NCI-H510A (cell line): ENCODE measurements around the gene ZC3H13.

Experiments
- DNase-seq: peaks from one replicate; lab custom pipeline; 2025; lab: John Stamatoyannopoulos, UW

The ZC3H13 gene

GRCh38 chr13:46059405-46059804 lies 6.9 kb upstream of the ZC3H13 start:
- DNase-seq, result no peak

DNA sequence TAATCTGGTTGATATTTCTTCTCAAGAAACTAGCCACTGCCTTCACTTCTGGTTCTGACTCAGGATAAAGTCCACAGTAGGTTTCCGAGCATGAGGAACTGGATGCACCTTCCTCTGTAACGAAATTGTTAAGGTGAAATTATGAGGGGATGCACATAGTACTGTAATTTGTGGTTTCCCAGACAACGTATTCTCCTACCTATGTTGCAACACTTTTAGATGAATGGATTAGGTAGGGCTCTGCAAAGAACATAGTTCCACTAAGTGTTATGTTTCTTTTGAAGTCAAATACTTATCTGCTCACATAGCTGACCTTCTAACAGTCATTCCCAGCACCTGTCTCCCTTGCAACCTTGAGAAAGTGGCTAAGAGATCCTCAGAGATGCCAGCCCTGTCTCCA lies 5.7 kb upstream of the ZC3H13 start:
- no peak for DNase-seq

DNA sequence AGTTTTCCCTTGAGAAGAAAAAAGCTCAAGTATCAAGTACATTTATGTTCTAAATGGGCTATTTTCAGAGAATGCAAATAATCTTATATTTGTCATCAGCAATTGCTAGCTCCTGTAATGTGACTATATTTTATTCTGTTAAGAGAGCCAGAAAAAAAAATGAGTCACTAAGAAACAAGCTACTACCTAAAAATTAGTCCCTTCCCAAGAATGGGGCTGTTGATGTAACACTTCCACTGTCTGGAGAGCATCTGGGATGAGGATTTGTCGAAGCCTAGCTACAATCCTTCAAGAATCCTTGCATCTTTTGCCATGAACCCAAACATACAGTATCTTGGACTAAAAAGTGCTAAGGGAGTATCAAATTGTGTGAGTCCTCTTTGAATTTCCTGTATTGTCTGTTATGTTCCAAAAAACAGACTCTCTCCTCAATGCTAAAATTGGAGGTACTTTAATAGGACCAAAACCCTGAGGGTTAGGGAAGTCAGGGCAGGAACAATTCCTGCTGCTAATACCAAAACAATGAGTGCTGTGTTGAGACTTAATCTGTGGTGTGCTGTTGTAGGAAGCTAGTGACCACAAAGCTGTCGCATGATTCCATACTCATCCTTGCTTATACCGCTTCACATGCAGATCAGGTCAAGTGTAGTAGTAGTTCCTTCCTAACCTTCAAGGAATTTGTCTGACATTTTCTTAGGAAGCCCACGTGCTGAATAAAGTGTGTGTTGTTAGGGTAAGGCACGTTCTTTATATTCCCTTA lies 4.9 kb upstream of the ZC3H13 start:
- DNase-seq, result no peak

- DNase-seq, result no peak
These were observed 841 bp upstream of the ZC3H13 start for GRCh38 chr13:46053162-46054012.

GRCh38 chr13:46051968-46052318 lies 603 bp downstream of the ZC3H13 start:
- DNase-seq, result no peak

DNA sequence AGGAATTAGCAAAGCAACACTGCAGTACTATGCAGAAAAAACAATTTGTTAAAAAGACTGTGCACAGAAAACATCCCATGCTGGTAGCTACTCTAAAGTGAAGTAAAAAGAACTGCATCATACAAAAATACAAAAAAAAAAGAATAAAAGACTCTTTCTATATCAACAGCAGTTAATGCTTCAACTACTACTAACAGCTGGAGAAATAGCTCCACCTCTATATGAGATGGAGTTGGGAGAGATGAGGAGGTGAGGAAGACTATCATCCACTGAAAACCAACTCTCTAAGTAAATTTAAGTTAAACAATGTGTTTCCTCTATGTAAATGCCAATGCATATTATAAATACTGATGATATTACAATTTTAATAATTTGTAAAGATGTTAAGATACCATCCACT lies 1.8 kb downstream of the ZC3H13 start:
- DNase-seq, result no peak

DNA sequence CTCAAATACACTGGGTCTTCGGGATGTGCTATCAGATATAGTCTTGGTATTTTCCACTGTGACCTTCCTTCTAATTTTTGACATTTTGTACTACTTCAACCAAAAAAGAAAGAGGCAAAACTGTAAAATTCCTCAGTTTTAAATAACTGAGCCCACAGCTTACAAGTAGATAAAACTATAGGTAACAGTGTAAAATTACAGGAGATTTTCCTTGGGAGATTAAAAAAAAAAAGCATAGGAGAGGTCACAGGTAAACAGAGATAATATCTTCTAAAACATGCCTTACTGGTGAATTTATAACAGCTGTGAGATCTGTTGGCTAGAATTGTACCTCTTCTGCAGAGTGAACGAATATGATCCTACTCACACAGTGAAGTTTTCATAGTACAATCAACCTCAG lies 7.1 kb downstream of the ZC3H13 start:
- DNase-seq, result no peak

- DNase-seq, result no peak
These were observed 8.9 kb downstream of the ZC3H13 start for GRCh38 chr13:46043647-46044046.

- DNase-seq, result no peak
These were observed 11.1 kb downstream of the ZC3H13 start for GRCh38 chr13:46041419-46041839.

DNA sequence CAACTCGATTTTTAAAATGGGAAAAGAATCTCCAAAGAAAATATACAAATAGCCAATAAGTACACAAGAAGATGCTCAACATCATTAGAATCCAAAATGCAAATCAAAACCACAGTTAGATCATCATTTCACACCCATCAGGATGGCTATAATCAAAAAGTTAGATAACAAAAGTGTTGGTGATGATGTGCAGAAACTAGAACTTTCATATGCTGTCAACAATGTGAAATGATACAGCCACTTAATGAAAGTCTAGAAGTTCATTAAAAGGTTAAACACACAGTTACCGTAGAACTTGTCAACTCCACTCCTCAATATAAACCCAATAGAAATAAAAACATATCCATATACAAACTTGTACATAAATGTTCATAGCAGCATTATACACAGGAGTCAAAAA lies 11.8 kb downstream of the ZC3H13 start:
- no peak for DNase-seq

DNA sequence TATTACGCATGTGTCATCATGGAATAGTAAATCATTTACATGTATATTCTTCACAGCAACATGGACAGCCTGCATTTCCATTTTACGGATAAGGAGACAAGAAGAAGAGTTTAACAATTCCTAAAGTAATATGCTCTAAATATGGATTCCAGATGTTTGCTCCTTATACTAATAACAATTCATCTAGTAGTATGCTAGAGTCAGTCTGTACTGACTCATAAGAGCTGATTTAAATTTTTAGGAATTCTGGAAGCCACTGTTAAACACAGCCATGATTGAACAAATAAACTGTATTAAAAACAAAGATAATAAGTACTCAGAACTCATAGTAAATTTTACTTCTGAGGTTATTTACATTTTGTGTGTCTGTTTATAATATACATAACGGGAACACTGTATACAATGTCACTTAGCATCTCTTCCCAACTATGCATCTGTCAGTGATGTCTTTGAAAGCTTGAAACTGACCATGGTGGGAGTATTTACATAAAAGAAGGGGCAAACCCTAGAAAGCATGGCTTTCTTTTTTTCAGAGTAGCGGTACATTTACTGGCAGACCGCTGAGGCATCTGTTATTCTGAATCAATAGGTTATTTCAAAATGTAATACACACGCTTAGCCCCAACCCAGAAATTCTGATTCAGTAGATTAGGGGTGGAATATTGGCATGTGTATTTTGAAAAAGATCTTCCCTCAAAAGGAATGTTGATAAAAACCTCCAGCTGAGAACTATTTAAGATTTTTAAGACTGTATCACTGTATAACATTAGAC lies 12.9 kb downstream of the ZC3H13 start:
- DNase-seq, result no peak

DNA sequence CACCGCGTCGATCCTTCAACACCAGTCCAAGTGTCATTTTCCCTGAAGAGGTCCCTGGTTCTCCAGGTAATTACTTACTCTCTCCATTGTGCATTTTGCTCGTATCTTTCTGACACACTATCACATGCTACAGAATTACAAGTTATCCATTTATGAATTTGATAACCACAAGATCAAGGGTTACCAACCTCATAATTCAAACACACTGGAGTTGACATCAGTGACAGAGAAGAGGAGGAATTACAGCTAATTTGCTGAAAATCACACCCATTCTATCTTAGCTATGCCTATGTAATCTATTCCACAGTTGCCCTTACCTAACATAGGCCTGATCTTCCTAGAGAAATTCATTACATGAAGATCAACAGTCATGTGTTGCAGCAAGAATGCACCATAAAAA lies 14.2 kb downstream of the ZC3H13 start:
- no peak for DNase-seq

- no peak for DNase-seq
These were observed 17.5 kb downstream of the ZC3H13 start for GRCh38 chr13:46035066-46035465.

DNA sequence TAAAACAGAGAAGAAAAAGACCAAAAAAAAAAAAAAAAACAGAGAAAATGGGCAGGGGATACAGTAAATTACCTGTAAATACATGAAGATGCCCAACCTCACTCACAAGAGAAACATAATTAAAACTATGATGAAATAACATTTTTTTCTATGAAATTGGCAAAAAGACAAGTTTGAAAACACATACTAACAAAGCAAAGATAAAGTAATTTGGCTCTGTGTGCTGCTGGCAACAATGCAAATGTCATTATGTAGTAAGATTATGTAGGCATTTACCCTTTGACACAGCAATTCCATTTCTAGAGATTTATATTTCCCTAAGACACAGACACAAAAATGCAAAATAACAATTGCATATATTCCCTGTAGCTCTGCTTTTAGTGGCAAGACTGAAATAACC lies 20.2 kb downstream of the ZC3H13 start:
- no peak for DNase-seq

- no peak for DNase-seq
These were observed 20.8 kb downstream of the ZC3H13 start for GRCh38 chr13:46031581-46032263.

- DNase-seq, result no peak
These were observed 27.4 kb downstream of the ZC3H13 start for GRCh38 chr13:46025157-46025556.

GRCh38 chr13:46022481-46022880 lies 30.1 kb downstream of the ZC3H13 start:
- DNase-seq, result no peak

DNA sequence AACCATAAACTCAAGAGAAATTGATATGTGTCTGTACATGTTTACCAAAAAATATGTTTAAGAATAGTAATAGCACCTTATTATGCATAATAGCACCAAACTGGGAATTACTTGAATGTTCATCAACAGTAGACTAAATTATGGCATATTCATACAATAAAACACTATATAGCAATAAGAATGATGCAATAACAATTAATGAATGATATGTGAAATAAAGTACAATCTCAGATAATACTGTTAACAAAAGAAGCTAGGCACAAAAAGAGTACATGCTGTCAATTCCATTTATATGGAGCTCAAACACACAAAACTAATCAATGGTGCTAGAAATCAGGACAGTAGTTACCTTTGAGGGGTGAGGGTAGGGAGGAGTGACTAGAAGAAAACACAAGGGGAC lies 36.3 kb downstream of the ZC3H13 start:
- DNase-seq, result no peak

DNA sequence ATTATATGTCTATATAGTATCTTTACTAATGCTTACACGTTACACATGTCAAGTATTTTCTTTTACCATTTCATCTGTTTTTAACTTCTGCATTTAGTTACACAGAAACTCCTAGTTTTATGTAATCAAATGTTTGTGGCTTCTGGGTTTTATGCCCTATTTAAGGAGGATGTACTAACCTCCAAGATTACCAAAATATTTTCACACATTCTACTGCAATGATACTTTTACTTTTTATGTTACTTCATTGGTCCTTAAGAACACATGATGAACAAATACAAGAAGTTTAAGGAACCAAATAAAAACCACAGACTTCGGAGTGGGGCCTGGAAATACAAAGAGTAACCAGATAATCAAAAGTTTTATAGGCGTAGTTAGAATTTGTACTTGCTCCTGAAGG lies 37.2 kb downstream of the ZC3H13 start:
- no peak for DNase-seq

DNA sequence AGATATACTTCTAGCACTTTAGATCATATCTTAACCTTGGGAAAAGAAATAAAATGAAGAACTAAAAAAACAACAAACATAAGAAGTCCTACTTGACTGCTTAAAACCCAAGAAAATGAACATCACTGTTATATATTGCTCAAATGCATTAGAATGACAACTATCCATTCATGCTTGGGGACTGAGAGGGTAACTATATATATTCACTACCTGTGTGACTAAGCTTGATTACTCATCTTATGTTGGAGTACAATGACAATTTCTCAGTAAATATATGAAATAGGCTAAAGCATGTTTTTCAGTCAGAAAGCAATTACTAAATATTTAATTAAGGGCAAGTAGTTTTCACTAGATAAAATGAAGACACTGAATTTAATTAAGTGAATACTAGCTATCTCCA lies 40.1 kb downstream of the ZC3H13 start:
- no peak for DNase-seq

DNA sequence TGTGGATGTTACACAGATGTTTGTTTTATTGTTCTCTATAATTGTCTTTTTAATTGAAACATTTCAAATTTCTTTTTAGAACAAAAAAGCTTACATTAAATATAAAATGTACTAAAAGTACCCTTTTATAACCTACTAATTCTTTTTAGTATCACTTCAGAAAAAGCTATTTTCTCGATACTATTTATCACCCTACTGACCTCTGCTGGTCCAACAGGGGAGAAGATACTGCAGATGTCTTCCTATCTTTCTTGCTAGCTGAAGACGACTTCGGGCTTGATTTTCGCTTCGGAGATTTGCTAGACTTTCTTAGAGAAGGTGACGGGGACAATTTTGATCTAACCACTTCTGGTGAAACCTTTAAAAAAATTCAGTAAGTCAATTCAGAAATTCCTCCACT lies 42.4 kb downstream of the ZC3H13 start:
- DNase-seq, result no peak

- DNase-seq, result no peak
These were observed 43.9 kb downstream of the ZC3H13 start for GRCh38 chr13:46008631-46009030.
